B cell (primary cell): Measurements from ENCODE around the gene SLC38A10.

Experiments used
- EZH2 ChIP-seq: IDR thresholded peaks from 2 replicates; pipeline ENCODE4 v1.6.1; 2012; ENCODE audit warnings: borderline replicate concordance, low read depth, mild to moderate bottlenecking, moderate library complexity, low read length; ENCODE audit not compliant: insufficient read depth, poor library complexity, severe bottlenecking
- TF ChIP-seq, protein P1 (sequence below): fragments of 200-600 bp; IDR thresholded peaks from one replicate; pipeline ENCODE4 v1.8.0; 2022; ENCODE audit warnings: antibody characterized with exemption, mild to moderate bottlenecking

DNA sequence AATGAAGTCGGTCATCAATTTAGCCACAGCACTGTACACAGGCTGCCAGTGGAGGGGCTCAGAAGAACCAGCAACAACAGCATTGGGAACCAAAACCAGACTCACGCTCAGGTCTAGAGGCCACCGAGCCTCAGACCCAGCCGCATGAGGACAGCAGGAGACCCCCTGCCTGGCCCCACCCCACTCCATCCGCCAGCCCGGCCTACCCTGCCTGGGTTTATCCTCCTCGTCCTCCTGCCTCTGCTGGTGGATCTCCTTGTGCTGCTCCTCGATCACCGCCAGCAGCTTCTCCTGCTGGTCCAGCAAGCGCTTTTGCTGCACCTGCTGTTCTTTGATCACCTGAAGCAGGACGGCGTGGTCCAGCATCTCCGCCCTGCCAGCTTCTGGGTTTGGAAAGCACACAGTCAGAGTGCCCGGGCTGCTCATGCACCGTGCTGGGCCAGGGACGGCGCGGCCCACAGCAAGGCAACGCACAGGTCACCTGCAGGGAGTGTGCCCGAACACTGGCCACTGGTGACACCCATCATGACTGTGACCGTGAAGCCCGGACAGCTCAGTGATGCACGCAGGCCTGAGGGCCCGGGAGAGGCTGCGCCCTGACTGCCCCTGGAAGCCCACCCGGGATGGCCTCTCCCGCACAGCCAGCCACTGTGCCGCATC lies 48.3 kb downstream of the SLC38A10 start:
- TF ChIP-seq, protein P1, sequence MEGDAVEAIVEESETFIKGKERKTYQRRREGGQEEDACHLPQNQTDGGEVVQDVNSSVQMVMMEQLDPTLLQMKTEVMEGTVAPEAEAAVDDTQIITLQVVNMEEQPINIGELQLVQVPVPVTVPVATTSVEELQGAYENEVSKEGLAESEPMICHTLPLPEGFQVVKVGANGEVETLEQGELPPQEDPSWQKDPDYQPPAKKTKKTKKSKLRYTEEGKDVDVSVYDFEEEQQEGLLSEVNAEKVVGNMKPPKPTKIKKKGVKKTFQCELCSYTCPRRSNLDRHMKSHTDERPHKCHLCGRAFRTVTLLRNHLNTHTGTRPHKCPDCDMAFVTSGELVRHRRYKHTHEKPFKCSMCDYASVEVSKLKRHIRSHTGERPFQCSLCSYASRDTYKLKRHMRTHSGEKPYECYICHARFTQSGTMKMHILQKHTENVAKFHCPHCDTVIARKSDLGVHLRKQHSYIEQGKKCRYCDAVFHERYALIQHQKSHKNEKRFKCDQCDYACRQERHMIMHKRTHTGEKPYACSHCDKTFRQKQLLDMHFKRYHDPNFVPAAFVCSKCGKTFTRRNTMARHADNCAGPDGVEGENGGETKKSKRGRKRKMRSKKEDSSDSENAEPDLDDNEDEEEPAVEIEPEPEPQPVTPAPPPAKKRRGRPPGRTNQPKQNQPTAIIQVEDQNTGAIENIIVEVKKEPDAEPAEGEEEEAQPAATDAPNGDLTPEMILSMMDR, result no peak
- no peak for TF ChIP-seq EZH2
